ENCODE measurements around the gene MSMB. TPM values are rescaled to one million over a fixed set of nuclear protein-coding genes. Genes with fewer than 3 reads are reported as not detected.

The MSMB gene
- total and polyA plus RNA-seq, 7 donors: not detected

DNA sequence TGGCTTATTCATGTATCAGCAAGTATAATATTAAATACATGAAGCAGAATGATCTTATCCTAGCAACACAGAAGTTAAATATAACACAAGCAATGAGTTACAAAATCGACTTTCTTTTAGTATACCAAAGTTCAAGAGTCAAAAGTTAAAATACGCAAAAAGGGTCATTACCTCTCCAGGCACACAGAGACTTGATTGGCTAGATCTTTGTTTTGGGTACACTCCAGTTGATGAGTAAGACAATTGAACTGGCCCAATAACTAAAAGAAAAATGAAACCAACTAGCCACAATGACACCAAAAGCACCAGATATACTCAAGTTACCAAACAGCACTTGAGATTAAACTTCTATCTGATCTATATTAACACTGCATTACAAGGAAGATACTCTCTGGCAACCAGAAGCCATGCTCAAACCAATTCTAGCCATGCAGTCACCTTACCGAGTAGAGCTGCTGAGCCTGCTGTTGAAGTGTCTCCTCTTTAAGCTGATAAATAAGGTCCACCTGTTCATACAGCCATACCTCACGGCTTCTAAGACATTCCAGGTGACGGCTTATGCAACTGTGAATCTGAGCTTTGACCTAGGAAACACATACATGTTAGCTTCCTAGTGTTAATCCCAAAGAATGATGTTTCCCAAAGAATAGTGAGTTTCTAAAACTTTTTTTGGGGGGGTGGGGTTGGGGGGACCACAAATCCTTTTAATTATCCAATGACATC, 31.2 kb downstream of the MSMB start:
- no peak overlapping the region for H3K4me3 ChIP-seq
- no peaks in the 10 kb centered on the region for H3K9me3 ChIP-seq
- no peaks in the 10 kb centered on the region for H3K27me3 ChIP-seq
- TF ChIP-seq, protein P1, sequence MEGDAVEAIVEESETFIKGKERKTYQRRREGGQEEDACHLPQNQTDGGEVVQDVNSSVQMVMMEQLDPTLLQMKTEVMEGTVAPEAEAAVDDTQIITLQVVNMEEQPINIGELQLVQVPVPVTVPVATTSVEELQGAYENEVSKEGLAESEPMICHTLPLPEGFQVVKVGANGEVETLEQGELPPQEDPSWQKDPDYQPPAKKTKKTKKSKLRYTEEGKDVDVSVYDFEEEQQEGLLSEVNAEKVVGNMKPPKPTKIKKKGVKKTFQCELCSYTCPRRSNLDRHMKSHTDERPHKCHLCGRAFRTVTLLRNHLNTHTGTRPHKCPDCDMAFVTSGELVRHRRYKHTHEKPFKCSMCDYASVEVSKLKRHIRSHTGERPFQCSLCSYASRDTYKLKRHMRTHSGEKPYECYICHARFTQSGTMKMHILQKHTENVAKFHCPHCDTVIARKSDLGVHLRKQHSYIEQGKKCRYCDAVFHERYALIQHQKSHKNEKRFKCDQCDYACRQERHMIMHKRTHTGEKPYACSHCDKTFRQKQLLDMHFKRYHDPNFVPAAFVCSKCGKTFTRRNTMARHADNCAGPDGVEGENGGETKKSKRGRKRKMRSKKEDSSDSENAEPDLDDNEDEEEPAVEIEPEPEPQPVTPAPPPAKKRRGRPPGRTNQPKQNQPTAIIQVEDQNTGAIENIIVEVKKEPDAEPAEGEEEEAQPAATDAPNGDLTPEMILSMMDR (IDR thresholded peaks at IDR 0.05): no peak
- TF ChIP-seq EP300 (IDR thresholded peaks at IDR 0.05) (no peak), POLR2A (IDR thresholded peaks at IDR 0.05) (no peak), POLR2AphosphoS5 (IDR thresholded peaks at IDR 0.05) (no peak)
- peaks cover 0 to 33% (median 19%) of the 10 kb centered on the region in 4 donors for H3K4me1 ChIP-seq
- intact Hi-C loops (cut with DNase I): no loop called here
- H3K27ac ChIP-seq: no peak overlapping the region
- 67 to 90% methylated on average over 5 of the region's 5 CpGs for WGBS, 2 donors
- no peak for DNase-seq
- peaks cover 12 to 65% (median 36%) of the 10 kb centered on the region in 4 donors for H3K36me3 ChIP-seq

DNA sequence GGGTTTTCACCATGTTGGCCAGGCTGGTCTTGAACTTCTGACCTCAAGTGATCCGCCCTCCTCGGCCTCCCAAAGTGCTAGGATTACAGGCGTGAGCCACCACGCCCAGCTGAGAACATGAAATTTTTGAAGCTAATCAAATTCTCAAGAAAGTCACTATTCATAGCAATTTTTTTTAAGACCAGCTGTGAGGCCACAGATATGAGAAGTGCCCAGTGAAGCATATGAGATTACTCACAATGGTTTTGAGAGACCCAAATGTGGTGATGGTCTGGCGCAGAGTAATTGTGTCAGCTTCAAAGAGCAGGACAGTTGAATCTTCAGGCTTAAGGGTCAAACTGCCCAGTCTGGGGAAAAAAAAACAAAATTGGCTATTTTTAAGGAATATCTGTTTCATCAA, 31.9 kb downstream of the MSMB start:
- no peak overlapping the region for H3K27ac ChIP-seq
- no peaks in the 10 kb centered on the region for H3K27me3 ChIP-seq
- WGBS, 2 donors: 79 to 85% methylated on average over 5 of the region's 5 CpGs
- peaks cover 18 to 72% (median 42%) of the 10 kb centered on the region in 4 donors for H3K36me3 ChIP-seq
- no peak overlapping the region for H3K4me3 ChIP-seq
- TF ChIP-seq POLR2AphosphoS5 (IDR thresholded peaks at IDR 0.05): no peak
- TF ChIP-seq EP300 (IDR thresholded peaks at IDR 0.05): no peak
- H3K9me3 ChIP-seq: no peaks in the 10 kb centered on the region
- DNase-seq: no peak
- H3K4me1 ChIP-seq: peaks cover 0 to 26% (median 12%) of the 10 kb centered on the region in 4 donors
- intact Hi-C loops (cut with DNase I): no loop called here

DNA sequence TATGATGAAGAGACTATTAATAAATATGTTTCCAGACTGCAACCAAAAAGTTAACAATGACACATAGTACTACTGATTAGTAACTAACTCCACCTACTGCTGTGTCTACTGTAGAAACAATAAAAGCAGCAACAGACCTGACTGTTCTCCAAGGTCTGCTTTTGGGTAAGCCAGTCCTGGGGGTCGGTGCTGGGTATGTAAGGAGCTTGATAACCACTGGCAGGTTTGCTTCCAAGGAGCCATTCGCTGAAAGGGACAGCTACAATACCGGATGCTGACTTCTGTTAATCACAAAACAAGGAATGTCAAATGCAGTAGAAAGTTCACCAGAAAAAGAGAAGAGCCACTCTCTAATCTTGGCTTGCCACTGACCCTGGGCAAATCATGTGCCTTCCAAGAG, 33.3 kb downstream of the MSMB start:
- TF ChIP-seq POLR2AphosphoS5 (IDR thresholded peaks at IDR 0.05): no peak

DNA sequence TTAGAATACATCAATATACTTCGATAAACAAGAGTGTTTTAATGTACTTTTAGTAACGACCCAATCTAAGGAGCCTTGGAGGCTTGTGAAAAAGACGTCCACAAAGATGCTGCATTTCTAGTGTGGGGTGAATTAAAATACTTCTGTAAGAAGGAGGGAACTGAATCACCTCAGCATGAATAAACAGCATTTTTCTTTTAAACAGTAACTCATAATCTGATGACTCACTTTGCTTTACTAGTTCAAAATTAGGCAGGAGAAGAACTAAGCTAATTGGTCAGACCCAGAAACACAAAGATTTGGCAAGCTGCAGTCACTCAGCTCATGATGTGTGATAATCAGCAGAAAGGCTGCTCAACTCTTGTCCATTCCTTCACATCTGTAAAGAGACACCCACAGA, 39.9 kb downstream of the MSMB start:
- H3K9me3 ChIP-seq: no peaks in the 10 kb centered on the region
- H3K27me3 ChIP-seq: no peaks in the 10 kb centered on the region
- 64 to 85% methylated on average over 3 of the region's 3 CpGs for WGBS, 2 donors
- H3K27ac ChIP-seq: no peak overlapping the region
- H3K4me3 ChIP-seq: no peak overlapping the region
- peaks cover 0 to 9% (median 3%) of the 10 kb centered on the region in 4 donors for H3K4me1 ChIP-seq
- intact Hi-C loops (cut with DNase I): no loop called here
- peaks cover 33 to 100% (median 68%) of the 10 kb centered on the region in 4 donors for H3K36me3 ChIP-seq
- TF ChIP-seq POLR2AphosphoS5 (IDR thresholded peaks at IDR 0.05) (no peak), EP300 (IDR thresholded peaks at IDR 0.05) (no peak), POLR2A (IDR thresholded peaks at IDR 0.05) (no peak)
- TF ChIP-seq, protein P1 (IDR thresholded peaks at IDR 0.05): no peak
- no peak for DNase-seq

More for the DNA sequence above, 33.3 kb downstream of the MSMB start:
- Histone ChIP-seq H3K4me3 (no peak overlapping the region), H3K27ac (no peak overlapping the region), H3K9me3 (no peaks in the 10 kb centered on the region), H3K36me3 (peaks cover 26 to 86% (median 56%) of the 10 kb centered on the region in 4 donors), H3K27me3 (no peaks in the 10 kb centered on the region), H3K4me1 (peaks cover 0 to 12% (median 1%) of the 10 kb centered on the region in 4 donors)
- intact Hi-C loops (cut with DNase I): no loop called here
- WGBS, 2 donors: 90 to 93% methylated on average over 3 of the region's 3 CpGs
- DNase-seq: no peak

DNA sequence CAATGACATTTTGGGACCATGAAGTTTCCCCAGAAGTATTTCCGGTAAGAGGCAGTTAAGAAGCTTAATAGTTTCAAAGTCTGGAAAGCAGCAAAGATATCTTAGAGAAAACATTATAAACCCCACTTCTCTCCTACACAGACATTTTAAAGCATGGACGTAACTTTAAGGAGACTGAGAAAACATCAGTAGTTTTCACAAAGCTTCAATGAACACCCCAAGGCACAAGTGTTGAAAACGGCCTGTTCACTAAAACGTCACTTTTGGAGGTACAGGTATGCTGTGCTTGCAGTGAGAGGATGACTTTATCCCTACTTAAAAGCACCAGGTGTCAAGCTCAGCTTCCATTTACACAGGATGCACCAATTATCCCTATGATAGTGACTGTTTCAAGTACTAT, 40.7 kb downstream of the MSMB start:
- H3K27me3 ChIP-seq: no peaks in the 10 kb centered on the region
- H3K27ac ChIP-seq: no peak overlapping the region
- H3K4me1 ChIP-seq: peaks cover 0 to 9% (median 3%) of the 10 kb centered on the region in 4 donors
- intact Hi-C loops (cut with DNase I): no loop called here
- DNase-seq: no peak
- no peaks in the 10 kb centered on the region for H3K9me3 ChIP-seq
- peaks cover 25 to 100% (median 61%) of the 10 kb centered on the region in 4 donors for H3K36me3 ChIP-seq
- no peak overlapping the region for H3K4me3 ChIP-seq
- no peak for TF ChIP-seq EP300 (IDR thresholded peaks at IDR 0.05)
- TF ChIP-seq, protein P1 (IDR thresholded peaks at IDR 0.05): no peak
- TF ChIP-seq POLR2A (IDR thresholded peaks at IDR 0.05): no peak
- no peak for TF ChIP-seq POLR2AphosphoS5 (IDR thresholded peaks at IDR 0.05)
- 72 to 85% methylated on average over 4 of the region's 4 CpGs for WGBS, 2 donors
